HG03432 (cell line): Measurements from ENCODE around the gene TMEM101.
"Not testable (repeated sequence)": the region's sequence is repeated elsewhere in the genome, so short reads cannot be mapped to it uniquely, and the experiment has no call there.

ENCODE experiments used
- ATAC-seq: cut with Tn5 transposase; IDR thresholded peaks from one replicate; pipeline ENCODE4 v1.9.1; 2021; ENCODE audit warnings: mild to moderate bottlenecking, moderate library complexity; ENCODE audit not compliant: unreplicated experiment

Gene TMEM101

DNA sequence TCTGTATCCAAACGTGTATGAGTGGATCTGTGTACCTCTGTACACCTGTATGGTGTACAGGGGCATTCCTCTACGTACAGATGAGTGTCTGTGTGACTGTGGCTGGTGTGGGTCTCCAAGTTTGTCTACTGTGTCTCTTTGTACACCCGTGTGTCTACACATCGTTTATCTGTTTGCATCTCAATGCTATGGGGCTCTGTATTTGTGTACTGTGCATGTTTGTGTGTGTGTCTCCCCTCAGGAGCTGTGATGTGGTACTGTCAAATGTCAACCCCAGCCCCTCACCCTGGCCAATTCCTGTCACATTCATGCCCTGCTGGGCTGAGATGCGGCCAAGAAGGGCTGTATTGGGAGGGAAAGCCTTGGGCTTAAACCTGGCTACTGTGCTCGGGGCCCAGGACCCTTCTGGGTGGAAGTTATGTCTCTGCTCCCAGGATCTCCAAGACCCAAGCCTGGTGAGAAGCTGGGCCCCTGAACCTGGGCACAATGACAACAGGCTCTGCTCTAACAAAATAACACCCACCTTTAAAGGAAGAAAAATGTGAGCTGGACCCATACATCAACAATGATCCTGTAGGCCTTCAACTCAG lies 13.8 kb downstream of the TMEM101 start:
- ATAC-seq = no peak

DNA sequence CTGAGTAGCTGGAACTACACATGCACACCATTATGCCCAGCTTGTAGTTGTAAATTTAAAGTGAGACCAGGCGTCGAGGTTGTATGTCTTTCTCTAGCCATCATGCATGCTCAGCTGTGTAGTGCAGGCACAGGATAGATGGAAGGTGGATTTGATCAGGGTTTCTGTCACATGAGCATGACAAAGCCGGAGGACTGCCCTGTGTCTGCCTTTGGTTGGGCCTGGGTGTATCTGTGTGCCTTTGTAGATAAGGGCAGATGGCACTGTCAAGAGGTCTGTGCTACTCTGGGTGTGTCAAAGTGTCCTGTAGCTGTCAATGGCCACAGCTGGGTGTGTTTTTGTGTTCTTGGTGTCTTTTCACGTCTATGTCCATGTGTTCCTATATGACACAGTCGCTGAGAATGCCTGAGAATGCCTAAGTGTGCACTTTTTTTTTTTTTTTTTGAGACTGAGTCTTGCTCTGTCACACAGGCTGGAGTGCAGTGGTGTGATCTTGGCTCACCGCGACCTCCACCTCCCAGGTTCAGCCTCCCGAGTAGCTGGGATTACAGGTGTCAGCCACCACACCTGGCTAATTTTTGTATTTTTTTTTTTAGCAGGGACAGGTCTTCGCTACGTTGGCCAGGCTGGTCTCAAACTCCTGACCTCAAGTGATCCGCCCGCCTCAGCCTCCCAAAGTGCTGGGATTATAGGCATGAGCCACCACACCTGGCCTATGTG lies 14.5 kb downstream of the TMEM101 start:
- ATAC-seq = no peak

DNA sequence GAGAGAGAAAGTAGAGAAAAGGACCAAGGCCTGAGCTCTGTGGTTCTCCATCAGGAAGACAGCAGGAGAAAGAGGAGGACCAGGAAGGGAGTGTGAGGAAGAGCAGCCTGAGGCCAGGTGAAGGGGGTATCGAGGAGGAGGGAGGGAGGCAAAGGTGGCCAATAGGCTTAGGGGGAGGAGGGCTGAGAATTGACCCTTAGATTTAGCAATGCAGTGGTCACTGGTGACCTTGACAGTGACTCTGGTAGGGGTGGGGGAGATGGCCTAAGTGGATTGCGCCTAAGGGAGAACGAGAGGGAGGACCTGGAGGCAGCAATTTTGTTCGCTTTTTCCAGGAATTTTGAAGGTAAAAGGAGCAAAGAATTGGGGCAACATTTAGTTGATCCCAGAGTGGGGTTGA lies 15.7 kb downstream of the TMEM101 start:
- ATAC-seq = no peak

DNA sequence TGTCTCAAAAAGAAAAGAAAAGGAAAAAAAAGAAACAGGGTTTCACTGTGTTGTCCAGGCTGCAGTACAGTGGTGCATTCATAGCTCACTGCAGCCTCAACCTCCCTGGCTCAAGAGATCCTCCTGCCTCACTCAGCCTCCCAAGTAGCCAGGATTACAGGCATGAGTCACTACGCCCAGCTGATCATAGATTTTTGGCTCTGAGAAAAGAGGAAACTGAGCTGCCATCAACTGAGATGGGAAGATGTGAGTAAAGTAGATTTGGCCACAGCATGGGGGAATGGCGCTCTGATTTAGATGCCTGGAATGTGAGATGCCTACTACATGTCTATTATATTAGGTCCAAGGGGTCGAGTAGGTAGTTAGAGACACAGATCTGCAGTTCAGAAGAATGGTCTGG lies 16.2 kb downstream of the TMEM101 start:
- ATAC-seq = no peak

DNA sequence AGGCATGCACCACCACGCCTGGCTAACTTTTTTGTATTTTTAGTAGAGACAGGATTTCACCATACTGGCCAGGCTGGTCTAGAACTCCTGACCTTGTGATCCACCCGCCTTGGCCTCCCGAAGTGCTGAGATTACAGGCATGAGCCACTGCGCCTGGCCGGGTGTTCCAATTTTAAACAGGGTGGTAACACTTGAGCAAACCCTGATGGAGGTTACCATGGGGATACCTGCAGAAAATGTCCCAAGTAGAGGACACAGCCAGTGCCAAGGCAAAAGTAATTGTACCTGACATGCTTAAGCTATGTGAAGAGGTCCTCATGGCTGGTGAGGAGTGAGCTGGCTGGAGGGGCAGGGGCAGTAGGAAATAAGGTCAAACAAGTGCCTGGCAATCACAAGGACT lies 17.6 kb downstream of the TMEM101 start:
- ATAC-seq = not testable (repeated sequence)

DNA sequence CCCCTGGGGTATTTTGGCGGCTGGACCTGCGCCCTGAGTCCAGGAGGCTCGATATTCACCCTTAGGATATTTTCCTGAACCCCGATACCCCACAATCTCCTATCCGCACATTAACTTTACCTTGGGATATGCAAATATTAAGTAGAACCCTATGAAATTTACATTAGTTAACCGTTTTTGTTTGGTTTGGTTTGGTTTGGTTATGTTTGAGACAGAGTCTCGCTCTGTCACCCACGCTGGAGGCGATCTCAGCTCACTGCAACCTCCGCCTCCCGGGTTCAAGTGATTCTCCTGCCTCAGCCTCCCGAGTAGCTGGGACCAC lies 19.7 kb downstream of the TMEM101 start:
- ATAC-seq = no peak

DNA sequence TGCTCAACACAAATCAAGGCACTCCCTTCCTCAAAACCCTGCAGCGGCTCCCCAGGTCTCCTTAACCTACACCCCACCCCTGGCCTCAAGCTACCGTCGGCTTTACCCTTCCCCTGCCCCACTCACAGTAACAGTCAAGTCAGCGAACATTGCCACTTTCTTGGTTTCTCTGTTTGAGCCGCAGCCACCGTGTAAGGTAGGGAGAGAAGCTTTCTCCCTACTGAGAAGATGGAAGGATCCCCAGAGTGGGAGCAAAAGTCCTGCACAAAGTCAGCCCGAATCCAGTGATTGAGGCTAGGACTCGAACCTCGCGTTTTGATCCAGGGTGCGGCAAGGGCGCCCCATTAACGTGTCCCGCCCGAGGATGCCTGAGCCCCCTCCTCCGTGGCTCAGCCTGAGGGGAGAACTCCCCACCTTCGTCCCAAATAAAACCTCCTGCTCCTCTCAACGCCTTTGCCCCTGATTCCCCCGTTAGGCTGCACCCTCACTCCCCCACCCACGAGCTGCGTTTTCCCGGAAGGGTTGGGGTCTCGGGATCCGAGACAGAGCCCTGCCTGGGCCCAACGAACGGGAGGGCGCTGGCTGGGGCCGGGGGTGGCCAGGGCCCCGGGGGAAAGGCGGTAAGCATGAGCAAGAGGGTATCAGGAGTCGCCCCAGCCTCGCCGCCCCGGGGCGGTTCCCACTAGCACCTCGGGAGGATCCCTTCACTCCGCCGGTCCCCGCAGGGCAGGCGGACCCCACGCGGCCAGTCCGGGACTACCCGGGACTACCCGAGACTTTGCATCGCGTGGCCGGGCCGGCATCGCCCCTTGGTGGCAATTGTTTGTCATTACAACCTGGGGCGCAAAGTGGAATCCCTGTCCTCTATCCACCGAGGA lies 20.3 kb downstream of the TMEM101 start:
- ATAC-seq = no peak

DNA sequence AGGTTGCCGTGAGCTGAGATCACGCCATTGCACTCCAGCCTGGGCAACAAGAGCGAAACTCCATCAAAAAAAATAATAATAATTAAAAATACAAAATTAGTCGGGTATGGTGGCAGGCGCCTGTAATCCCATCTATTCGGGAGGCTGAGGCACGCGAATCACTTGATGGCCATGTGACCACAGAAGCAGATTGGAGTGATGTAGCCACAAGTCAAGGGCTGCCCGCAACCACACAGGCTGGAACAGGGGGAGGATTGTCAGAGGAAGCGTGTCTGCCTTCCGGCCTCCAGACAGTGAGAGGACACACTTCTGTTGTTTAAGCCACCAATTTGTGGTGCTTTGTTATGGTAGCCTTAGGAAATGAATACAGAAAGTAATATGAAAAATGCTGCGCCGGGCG lies 22.1 kb downstream of the TMEM101 start:
- ATAC-seq = no peak

DNA sequence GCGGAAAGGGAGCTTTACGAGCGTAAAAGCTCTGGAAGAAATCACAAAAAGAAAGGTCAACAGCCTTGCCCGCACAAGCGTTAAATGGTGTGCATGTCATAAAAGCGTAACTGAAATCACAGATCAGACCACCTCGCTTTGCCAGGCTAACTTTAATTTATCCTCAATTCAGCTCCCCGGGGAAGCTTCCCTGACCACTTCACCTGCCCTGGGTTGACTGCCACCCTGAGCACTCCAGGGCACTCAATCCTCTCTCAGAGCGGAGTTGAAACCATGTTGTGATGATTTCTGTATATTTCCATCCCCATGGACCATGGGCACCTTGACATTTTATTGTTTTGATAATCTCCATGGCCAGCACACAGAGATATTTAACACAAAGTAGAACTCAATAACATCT lies 26.5 kb downstream of the TMEM101 start:
- ATAC-seq = no peak

DNA sequence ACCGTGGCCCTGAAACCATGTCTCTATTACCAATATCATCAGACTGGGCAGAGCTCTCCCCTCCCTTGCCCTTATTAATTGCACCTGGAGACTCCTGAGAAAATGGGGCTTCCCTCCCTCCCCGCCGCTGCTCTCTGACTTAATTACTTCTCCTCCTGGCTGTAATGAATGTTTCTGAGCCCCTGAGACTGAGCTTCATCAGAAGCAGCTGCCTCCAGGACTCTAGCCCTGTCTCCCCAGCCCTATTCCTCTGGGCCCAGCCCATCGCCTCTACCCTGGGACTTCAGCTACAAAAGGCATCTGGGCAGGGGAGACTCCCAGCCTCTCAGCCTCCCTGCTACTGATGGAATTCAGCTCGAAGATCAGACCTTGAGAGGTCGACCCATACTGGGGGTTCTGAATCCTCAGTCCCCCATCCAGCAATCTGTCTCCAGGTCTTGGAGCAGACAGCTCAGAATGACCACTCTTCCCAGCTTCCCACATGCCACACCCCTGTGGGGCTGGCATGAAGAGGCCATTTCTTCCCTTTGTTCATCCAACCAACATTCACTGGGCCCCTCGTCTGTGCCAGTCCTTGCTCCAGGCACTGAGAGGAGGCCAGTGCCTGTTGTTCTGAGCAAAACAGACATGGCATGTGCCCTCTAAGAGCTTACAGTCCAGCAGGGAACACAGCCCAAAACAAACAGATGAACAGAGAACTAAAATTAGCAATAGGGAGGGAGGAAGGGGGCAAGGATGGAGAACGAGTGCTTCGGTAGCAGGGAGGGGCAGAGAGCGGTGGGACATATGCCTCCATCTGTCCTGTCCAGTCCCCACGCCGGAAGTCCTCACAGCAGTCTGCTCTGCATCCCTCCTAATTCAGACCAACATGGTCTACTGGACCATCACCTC lies 27.4 kb downstream of the TMEM101 start:
- no peak for ATAC-seq

DNA sequence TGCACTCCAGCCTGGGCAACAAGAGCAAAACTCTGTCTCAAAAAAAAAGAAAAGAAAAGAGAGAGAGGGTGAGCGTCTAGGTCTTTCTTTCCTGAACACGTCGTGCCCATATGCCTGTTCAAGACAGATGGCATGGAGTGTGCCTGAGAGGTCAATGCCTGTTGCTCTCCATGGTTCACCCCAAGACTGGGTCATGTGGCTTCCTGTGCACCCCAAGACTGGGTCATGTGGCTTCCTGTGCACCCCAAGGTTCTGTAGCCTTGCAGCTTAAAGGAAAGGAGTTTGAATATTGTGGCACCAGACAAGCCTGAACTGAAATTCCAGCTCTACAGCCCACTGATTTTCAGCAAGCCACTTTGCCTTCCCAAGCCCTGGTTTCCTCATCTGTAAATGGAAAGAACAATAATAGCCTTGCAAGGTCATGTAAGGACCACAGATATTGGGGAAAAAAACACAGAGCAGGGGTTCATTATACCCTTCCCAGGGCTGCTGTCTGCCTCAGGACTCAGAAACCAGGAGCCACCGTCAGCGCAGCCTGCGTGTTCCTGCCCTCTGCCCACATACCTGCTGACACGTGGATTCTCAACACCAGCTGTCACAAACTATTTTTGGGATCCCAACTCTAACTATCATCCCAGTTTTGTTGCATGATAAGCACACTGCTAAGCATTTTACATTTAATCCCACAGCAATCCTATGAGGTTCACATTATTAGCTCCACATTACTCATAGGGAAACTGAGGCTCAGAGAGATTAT lies 28.4 kb downstream of the TMEM101 start:
- no peak for ATAC-seq

DNA sequence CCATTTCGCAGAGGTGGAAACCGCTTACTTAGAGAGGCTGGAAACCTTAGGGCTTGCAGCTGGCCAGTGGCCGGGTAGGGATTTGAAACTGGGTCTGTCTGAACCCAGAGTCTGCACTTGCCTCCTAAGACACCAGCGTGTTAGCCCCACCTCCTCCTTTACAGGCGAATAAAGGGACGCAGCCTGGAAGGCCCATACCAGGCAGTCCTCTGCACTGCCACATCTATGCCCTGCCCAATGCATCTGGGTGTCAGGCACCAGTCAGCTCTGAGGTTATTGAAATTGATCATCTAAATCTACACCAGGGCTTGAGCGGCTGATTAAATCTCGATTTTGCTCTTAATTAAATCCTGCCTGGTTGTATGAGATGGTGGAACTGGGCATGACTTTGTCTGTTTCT lies 30.2 kb downstream of the TMEM101 start:
- ATAC-seq = no peak

DNA sequence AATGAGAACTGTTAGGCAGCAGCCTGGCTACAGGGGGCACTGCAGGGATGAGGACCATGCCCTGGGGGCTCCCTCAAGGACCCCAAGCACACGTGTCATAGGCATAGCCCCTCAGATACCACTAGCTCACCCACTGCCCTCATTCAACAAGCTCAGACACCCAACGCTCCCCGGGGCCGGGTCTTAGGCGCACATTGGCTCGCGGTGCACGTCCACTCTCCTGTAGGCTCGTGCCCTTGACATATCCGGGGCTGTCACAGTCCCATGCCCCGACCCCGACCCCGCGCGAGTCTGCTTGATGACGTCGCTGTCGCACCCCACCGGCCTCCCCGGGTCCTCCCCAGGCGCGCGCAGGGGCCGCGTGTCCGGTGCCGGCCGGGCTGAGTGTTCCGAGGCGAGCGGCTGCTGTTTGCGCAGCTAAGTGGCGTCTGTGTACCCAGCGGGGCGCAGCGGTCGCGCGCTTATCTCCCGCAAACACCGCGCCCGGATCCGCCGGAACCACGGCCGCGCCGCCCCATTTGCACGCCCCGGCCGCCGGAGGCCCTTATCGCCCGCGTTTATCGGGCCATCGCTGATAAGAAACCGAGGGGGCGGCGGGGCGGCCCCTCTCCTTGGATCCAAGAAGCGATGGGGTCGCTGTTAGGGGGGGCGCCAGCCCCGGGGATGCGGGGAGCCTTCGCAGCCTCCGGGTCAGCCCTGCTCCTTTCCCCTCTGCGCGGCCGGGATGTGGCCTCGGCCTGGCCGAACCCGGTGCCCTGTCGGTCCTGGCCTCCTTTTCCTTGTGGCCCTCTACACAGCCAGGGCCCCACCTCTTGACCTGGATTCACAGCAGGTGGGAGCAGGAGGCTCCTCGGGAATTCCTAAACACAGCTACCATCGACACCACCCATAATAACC lies 31.0 kb downstream of the TMEM101 start:
- no peak for ATAC-seq

DNA sequence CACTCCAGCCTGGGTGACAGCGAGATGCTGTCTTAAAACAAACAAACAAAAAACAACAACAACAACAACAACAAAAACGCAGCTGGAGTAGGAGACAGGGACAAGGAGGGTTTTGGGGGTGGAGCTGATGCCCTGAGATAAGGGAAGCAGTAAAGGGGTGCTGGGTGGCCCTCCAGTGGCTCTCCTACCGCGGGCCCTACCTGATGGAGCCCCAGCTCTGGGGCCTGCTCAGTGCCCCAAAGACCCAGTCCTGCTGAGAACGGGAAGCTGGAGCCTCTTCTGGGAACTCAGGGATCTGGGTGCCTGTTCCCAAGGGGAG lies 31.6 kb downstream of the TMEM101 start:
- ATAC-seq = no peak

DNA sequence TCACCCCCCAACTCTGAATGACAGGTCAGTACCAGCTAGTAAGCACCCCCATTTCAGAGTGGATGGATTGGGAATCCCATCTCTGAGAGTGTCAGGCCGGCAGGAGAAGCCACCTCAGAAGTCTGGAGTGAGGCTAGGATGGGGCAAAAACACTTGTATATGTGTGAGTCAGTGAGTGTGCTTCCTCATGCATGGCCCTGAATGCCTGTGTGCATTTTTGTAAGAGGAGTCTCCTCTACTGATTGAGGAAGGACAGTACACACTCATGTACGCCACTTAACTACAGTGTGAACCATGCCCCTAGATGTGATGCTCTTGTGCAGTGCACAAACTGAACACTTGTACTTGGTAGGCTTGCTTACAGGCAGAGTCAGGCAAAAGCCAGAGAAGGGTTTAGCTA lies 32.6 kb downstream of the TMEM101 start:
- ATAC-seq = no peak

DNA sequence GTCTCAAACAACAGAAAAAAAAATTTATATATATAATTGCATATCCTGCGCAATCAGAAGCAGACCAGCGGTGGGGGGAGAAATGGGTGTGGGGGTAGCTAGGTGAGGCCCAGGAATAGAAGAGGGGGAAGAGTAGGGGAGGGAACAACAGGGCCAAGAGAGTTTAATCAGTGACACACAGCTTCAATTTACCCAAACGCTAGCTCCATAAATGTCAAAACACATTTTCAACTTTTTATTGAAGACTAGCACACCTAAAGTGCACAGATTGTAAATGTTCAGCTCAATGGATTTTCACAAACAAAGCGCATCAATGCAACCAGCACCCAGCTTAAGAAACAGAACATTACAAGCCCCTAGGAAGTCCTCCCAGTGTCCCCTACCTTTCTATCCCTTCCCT lies 35.1 kb downstream of the TMEM101 start:
- no peak for ATAC-seq

DNA sequence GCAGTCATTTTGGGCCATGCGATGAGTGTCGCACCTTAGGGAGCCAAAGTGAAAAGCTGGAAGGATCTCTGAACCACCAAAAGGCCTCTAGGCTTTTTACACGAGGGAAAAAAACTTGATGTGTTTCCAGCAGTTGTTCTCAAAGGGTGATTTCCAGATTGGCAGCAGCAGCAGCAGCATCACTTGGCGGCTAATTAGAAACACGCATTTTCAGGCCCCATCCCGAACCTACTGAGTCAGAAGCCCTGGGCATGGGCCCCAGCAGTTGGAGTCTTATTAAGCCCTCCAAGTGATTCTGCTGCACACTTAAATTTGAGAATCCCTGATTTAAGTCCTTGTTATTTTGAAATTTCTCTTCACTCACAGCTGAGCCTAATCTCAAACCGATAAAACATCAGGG lies 35.8 kb downstream of the TMEM101 start:
- ATAC-seq = no peak

DNA sequence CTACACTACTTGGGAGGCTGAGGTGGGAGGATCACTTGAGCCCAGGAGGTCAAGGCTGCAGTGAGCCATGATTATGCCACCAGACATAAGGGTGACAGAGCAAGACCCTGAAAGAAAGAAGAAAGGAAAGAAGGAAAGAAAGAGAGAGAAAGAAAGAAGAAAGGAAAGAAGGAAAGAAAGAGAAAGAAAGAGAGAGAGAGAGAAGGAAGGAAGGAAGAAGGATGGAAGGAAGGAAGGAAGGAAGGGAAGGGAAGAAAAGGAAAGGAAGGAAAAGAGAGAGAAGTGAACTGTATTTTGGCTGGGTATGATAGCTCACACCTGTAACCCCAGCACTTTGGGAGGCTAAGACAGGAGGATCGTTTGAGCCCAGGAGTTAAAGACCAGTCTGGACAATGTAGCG lies 36.7 kb downstream of the TMEM101 start:
- no peak for ATAC-seq

DNA sequence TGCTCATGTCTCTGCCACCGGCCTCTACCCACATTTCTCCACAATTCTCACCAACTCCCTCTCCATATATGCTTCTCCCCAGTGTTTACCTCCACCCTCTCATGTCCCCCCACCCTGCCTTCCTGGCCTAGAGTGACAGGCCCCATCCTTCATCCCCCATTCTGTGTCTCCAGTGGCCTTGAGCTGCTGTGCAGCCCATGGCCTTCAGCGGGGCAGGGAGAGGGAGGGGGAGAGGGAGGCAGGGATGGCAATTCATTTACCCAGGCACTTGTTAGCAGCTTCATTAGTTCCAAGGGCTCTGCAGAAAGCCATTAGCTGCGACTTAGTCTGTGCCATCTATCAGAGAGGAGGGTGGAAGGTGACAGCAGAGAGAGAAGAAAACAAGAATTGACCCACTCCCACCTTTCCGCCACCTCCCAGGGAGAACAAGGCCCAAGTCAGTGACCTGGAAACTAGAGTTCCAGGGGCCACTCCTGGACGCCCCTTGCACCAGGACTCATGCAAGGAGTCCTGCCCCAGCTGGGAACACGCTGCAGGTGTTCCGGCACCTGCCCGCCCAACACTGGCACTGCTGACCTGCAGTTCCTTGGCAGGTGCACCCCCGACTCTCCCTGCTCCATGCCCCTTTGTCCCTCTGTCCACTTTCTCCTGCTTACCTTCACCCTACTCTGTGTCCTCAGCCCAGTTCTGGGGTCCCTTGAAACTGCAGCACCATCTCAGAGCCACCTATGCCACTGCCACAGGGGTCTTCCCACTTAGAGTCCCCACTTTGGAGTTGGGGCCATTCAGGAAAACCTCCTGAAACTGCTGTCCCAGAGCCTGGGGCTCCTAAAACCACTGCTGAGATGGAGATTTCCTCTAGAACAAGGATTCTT lies 37.6 kb downstream of the TMEM101 start:
- ATAC-seq = no peak
